ENCODE measurements around the gene DPYD. TPM values are rescaled to one million over a fixed set of nuclear protein-coding genes. Genes with fewer than 3 reads are reported as not detected.

DPYD gene
- total and polyA plus RNA-seq, 10 of the 15 experiments (the other 5 are each of a cell fraction or from before 2014, with no cell fraction given): 5.7 to 23.8 (median 10.2) TPM

- TF ChIP-seq MTA2 (IDR thresholded peaks at IDR 0.05; ENCODE audit: low read depth): no peak
Measured at GRCh38 chr1:97097404-97097925, 823.4 kb downstream of the DPYD start (continued).

- ATAC-seq (no peak), DNase-seq (ENCODE audit: low read depth, low spot score) (no peak), FAIRE-seq (no peak)
- BruUV-seq (replicated peaks): no TSS peak
- CTCF ChIA-PET: no interaction called here
- no peaks in the 10 kb centered on the region for H4K20me1 ChIP-seq (ENCODE audit: control insufficient read depth, insufficient read depth)
- in situ Hi-C loops (cut with MboI): no loop called here
- no peaks in the 10 kb centered on the region for H3K79me2 ChIP-seq (ENCODE audit: control insufficient read depth, insufficient read depth, low read length)
- WGBS (ENCODE audit: insufficient coverage, insufficient replicate concordance, low lambda C conversion rate, missing lambda C conversion rate): 0% methylated on average over 2 of the region's 2 CpGs
- H2AFZ ChIP-seq (ENCODE audit: control insufficient read depth, low read depth, low read length): no peak overlapping the region
- intact Hi-C loops (cut with micrococcal nuclease; ENCODE audit: unreplicated experiment): no loop called here
- no peak for TF ChIP-seq CBX5 (IDR thresholded peaks at IDR 0.05; ENCODE audit: low read depth)
- no peak for TF ChIP-seq FOS (IDR thresholded peaks at IDR 0.05; ENCODE audit: borderline replicate concordance, extremely low read depth, insufficient read length)
- no peak for TF ChIP-seq SIN3A (IDR thresholded peaks at IDR 0.05; ENCODE audit: low read depth, low read length)
- no peak for TF ChIP-seq BCL11A (IDR thresholded peaks at IDR 0.05; ENCODE audit: low read depth, low read length)
- TF ChIP-seq STAT1 (conservative IDR thresholded peaks at IDR 0.05): no peak
- no peak for TF ChIP-seq SMAD5 (IDR thresholded peaks at IDR 0.05; ENCODE audit: low read depth)
- TF ChIP-seq, protein P1, sequence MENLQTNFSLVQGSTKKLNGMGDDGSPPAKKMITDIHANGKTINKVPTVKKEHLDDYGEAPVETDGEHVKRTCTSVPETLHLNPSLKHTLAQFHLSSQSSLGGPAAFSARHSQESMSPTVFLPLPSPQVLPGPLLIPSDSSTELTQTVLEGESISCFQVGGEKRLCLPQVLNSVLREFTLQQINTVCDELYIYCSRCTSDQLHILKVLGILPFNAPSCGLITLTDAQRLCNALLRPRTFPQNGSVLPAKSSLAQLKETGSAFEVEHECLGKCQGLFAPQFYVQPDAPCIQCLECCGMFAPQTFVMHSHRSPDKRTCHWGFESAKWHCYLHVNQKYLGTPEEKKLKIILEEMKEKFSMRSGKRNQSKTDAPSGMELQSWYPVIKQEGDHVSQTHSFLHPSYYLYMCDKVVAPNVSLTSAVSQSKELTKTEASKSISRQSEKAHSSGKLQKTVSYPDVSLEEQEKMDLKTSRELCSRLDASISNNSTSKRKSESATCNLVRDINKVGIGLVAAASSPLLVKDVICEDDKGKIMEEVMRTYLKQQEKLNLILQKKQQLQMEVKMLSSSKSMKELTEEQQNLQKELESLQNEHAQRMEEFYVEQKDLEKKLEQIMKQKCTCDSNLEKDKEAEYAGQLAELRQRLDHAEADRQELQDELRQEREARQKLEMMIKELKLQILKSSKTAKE (IDR thresholded peaks at IDR 0.05; ENCODE audit: low read depth, poor library complexity, severe bottlenecking): no peak
- TF ChIP-seq CBX3 (IDR thresholded peaks at IDR 0.05; ENCODE audit: borderline replicate concordance, low read depth): no peak
- TF ChIP-seq, protein P2, sequence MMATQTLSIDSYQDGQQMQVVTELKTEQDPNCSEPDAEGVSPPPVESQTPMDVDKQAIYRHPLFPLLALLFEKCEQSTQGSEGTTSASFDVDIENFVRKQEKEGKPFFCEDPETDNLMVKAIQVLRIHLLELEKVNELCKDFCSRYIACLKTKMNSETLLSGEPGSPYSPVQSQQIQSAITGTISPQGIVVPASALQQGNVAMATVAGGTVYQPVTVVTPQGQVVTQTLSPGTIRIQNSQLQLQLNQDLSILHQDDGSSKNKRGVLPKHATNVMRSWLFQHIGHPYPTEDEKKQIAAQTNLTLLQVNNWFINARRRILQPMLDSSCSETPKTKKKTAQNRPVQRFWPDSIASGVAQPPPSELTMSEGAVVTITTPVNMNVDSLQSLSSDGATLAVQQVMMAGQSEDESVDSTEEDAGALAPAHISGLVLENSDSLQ (IDR thresholded peaks at IDR 0.05): no peak
- no peak for TF ChIP-seq HDGF (IDR thresholded peaks at IDR 0.05)
- TF ChIP-seq ZBTB33 (IDR thresholded peaks at IDR 0.05): no peak
- TF ChIP-seq, protein P3, sequence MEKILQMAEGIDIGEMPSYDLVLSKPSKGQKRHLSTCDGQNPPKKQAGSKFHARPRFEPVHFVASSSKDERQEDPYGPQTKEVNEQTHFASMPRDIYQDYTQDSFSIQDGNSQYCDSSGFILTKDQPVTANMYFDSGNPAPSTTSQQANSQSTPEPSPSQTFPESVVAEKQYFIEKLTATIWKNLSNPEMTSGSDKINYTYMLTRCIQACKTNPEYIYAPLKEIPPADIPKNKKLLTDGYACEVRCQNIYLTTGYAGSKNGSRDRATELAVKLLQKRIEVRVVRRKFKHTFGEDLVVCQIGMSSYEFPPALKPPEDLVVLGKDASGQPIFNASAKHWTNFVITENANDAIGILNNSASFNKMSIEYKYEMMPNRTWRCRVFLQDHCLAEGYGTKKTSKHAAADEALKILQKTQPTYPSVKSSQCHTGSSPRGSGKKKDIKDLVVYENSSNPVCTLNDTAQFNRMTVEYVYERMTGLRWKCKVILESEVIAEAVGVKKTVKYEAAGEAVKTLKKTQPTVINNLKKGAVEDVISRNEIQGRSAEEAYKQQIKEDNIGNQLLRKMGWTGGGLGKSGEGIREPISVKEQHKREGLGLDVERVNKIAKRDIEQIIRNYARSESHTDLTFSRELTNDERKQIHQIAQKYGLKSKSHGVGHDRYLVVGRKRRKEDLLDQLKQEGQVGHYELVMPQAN (conservative IDR thresholded peaks at IDR 0.05): no peak
- TF ChIP-seq, protein P4, sequence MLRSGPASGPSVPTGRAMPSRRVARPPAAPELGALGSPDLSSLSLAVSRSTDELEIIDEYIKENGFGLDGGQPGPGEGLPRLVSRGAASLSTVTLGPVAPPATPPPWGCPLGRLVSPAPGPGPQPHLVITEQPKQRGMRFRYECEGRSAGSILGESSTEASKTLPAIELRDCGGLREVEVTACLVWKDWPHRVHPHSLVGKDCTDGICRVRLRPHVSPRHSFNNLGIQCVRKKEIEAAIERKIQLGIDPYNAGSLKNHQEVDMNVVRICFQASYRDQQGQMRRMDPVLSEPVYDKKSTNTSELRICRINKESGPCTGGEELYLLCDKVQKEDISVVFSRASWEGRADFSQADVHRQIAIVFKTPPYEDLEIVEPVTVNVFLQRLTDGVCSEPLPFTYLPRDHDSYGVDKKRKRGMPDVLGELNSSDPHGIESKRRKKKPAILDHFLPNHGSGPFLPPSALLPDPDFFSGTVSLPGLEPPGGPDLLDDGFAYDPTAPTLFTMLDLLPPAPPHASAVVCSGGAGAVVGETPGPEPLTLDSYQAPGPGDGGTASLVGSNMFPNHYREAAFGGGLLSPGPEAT (IDR thresholded peaks at IDR 0.05; ENCODE audit: low read depth): no peak
- no peak for TF ChIP-seq CEBPB (IDR thresholded peaks at IDR 0.05; ENCODE audit: borderline replicate concordance in 1 of 2, low read depth in 2 of 2, low read length in 2 of 2)
- H3K4me2 ChIP-seq (ENCODE audit: control insufficient read depth, insufficient read depth): no peak overlapping the region
- no peaks in the 10 kb centered on the region for H3K9me3 ChIP-seq (replicated peaks; ENCODE audit: control insufficient read depth, insufficient read depth, low read length)
- POLR2A ChIA-PET: no interaction called here
- H3K27ac ChIP-seq (ENCODE audit: control insufficient read depth, insufficient read depth): no peak overlapping the region
- no peaks in the 10 kb centered on the region for H3K36me3 ChIP-seq (ENCODE audit: control insufficient read depth in 2 of 2, insufficient read depth in 2 of 2, low read length in 1 of 2)
- H3K9ac ChIP-seq (ENCODE audit: control insufficient read depth, insufficient read depth, low read length): no peak overlapping the region
- no peaks in the 10 kb centered on the region for H3K4me1 ChIP-seq (ENCODE audit: control insufficient read depth, insufficient read depth, low read length)
- H3K27me3 ChIP-seq (replicated peaks in 1 of 2; ENCODE audit: control insufficient read depth in 2 of 2, insufficient read depth in 2 of 2, low read length in 1 of 2): no peaks in the 10 kb centered on the region
- RAD21 ChIA-PET (ENCODE audit: unreplicated experiment): no interaction called here
- no peak overlapping the region for H3K4me3 ChIP-seq
- SMC1A ChIA-PET (ENCODE audit: uncharacterized antibody, unreplicated experiment): no interaction called here
Measured at GRCh38 chr1:97095764-97096163, 825.1 kb downstream of the DPYD start.

Measured in GM12878 (cell line).